C4-2B (cell line): ENCODE data around the gene KIF11.

Experiments used
- CTCF ChIP-seq: fragments of 450-650 bp; conservative IDR thresholded peaks from 2 replicates; pipeline ENCODE4 v1.5.1; 2017; ENCODE audit warnings: mild to moderate bottlenecking
- ZFX ChIP-seq: fragments of 450-650 bp; IDR thresholded peaks from 2 replicates; pipeline ENCODE4 v1.6.1; 2017

- TF ChIP-seq CTCF = no peak
- no peak for TF ChIP-seq ZFX
Observed at GRCh38 chr10:92544296-92544695, 48.6 kb upstream of the KIF11 start.
